Stimulated activated naive CD4-positive, alpha-beta T cell treated with Interleukin-2 at 50 U/mL for 16 hours (primary cell): ENCODE results near the gene ADD1.

Experiments used
- DNase-seq: peaks from one replicate; lab custom pipeline; 2025; lab: John Stamatoyannopoulos, UW

Gene ADD1

GRCh38 chr4:2843263-2843940 lies at the start of gene ADD1:
Gene ADD1 (plus strand): TSS chr4:2843844. CDS start chr4:2875916, 32,072 bp downstream.
- DNase-seq, result peak; percentile 86

GRCh38 chr4:2794486-2795299 lies 49.0 kb upstream of the ADD1 start:
- DNase-seq, result no peak

- DNase-seq, result no peak
Measured at GRCh38 chr4:2795300-2795892, 48.2 kb upstream of the ADD1 start.

GRCh38 chr4:2795893-2796848 lies 47.5 kb upstream of the ADD1 start:
- DNase-seq, result no peak

GRCh38 chr4:2796849-2797544 lies 46.6 kb upstream of the ADD1 start:
- DNase-seq, result no peak

- peak; percentile 66 for DNase-seq
Measured at GRCh38 chr4:2797545-2798305, 45.9 kb upstream of the ADD1 start.

GRCh38 chr4:2798399-2799223 lies 45.0 kb upstream of the ADD1 start:
- DNase-seq, result peak; percentile 51

GRCh38 chr4:2799224-2799911 lies 44.3 kb upstream of the ADD1 start:
- DNase-seq, result no peak

GRCh38 chr4:2799971-2800690 lies 43.5 kb upstream of the ADD1 start:
- no peak for DNase-seq

GRCh38 chr4:2800691-2801596 lies 42.7 kb upstream of the ADD1 start:
- peak; percentile 20 for DNase-seq

- DNase-seq, result no peak
Measured at GRCh38 chr4:2802618-2803531, 40.8 kb upstream of the ADD1 start.

- no peak for DNase-seq
Measured at GRCh38 chr4:2803624-2804448, 39.8 kb upstream of the ADD1 start.

- no peak for DNase-seq
Measured at GRCh38 chr4:2804449-2804972, 39.1 kb upstream of the ADD1 start.

GRCh38 chr4:2804973-2805501 lies 38.6 kb upstream of the ADD1 start:
- no peak for DNase-seq
